HG02884 (cell line): ENCODE data around the gene LMOD1.
"Not testable (repeated sequence)": the region's sequence is repeated elsewhere in the genome, so short reads cannot be mapped to it uniquely, and the experiment has no call there.

Source experiments
- ATAC-seq: cut with Tn5 transposase; IDR thresholded peaks from one replicate; pipeline ENCODE4 v1.9.1; 2021; ENCODE audit warnings: mild to moderate bottlenecking, moderate library complexity; ENCODE audit not compliant: unreplicated experiment

The LMOD1 gene

GRCh38 chr1:201917362-201918033 lies 28.9 kb downstream of the LMOD1 start:
- ATAC-seq, result no peak

DNA sequence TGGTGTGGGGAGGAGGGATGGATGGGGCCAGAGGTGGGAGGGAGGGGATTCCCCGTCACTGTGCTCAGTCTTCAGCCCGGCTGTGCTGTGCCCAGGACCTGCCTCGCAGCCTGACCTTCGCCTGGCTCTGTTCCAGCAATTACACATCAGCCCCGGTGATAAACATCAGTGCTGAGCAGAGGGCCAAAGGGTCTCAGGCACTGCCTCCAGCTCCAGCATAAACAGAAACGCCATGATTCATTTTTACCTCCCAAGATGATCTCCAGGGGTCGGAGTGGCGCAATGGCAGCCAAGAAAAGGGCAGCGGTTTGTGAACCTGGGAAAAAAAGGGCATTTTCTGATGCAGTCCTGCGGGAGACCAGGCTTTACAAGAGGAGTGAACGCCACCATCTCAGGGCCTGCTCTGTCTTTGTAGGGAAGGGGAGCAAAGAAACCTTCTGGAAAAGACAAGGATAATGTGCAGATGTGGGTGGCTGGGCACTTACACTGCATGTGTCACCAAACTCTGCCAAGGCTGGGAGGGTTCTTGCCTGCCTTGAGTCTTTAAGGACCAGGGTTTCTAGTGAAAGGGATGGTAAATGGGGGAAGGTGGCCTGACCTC lies 29.6 kb downstream of the LMOD1 start:
- ATAC-seq, result no peak

DNA sequence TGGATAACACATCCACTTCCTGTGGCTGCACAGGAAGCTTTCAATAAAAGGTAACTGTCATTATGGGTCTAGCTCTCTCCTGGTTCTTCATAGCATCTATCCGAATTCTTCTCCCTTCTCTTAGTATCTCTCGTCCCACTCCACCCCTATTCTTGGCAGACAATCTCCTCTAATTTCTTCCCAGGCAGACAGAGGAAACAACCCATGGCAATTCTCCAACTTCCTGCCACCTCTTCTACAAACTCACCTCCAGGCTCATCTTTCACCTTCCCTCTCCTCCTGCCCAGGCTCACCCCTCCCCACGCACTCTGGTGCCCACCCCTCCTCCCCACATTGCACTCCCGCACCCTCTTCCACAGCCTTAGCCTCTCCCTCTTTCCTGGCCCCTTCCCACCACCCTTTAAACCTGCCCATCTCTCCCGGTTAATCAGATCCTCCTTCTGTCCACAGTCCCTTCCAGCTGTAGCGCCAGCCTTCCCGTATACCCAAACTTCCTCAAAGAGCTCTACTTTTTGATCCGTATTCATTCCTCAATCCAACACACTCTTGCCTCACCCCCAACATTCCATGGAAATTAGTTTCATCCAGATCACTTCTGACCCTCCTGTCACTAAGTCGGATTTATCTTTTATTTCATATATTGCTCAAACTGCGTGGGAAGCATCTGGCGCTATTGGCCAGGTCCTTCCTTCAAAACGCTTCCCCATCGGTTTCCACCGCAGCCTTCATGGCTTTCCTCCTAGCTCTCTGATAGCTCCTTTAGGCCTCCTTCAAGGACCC lies 31.7 kb downstream of the LMOD1 start:
- ATAC-seq, result no peak

GRCh38 chr1:201912832-201913231 lies 33.5 kb downstream of the LMOD1 start:
- ATAC-seq, result no peak

- no peak for ATAC-seq
These were observed 34.3 kb downstream of the LMOD1 start for GRCh38 chr1:201911826-201912571.

- no peak for ATAC-seq
These were observed 38.7 kb downstream of the LMOD1 start for GRCh38 chr1:201907621-201908020.

- ATAC-seq, result no peak
These were observed 40.0 kb downstream of the LMOD1 start for GRCh38 chr1:201906336-201906735.

DNA sequence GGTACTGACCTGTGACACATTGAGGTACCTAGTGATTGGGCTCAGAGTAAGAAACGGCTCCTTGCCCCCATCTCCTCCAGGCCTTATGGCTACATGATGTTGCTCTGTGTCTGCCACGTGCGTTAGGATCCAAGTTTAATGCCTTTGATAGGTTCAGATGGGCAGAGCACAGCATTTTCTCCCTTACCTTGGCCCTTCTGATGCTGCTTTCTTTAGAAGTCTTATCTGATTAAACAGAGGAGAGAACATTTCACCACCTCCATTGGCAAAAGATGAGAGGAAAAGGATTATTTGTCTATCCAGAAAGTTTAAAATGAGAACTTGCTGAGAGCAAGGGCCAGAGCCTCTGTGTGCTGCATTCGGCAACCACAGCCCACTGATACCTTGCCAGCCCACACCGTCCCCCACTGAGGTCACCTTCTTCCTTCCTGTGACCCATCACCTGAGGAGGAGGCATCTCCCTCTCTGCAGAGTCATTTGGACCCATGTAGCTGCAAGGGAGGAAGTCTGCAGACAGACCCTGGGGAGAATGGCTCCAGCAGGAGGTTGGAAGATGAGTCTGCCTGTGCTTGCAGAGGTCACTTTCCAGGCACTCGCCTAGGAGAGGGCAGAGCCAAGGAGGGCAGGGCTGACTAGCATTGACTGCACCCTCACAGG lies 41.0 kb downstream of the LMOD1 start:
- no peak for ATAC-seq

DNA sequence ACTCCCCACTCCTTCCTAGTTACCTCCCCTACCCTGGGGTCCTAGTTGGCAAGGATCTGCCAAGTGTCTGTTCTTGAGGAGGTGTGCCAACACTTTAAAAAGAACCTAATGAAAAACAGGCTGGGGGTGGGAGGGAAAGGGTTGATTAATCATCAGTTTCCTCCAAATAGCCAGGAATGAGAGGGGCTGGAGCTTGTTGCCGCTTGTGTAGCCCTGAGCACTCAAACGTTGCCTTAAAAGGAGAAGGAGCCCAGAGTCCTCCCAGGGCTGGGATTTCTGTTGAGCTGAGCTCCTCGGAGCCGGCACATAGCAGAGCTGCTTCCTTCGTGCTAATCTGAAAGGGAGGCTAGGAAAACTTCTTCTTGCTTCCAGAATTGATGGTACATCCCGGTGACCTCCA lies 41.8 kb downstream of the LMOD1 start:
- ATAC-seq, result no peak

GRCh38 chr1:201903135-201903534 lies 43.2 kb downstream of the LMOD1 start:
- no peak for ATAC-seq

- no peak for ATAC-seq
These were observed 44.1 kb downstream of the LMOD1 start for GRCh38 chr1:201902198-201902597.

GRCh38 chr1:201901036-201901435 lies 45.3 kb downstream of the LMOD1 start:
- not testable (repeated sequence) for ATAC-seq

DNA sequence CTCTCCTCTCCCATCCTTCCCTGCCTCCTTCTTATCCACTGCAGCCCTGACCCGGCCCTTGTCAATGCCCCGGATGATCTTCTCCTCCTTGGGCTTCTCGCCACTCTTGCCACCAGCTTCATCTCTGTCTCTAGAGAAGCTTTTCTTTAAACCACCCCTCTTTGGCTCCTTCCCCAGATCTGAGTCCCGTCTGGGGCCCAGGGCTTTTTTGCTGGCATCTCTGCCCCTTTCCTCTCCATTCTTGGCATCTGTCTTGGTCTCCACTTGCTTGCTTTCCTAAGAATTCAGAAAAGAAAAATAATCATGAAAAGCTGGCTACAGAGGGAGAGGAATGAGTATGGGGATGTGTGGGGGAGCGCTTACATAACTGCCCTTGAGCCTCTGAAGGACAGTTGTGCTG lies 45.9 kb downstream of the LMOD1 start:
- ATAC-seq, result no peak

GRCh38 chr1:201899683-201900429 lies 46.5 kb downstream of the LMOD1 start:
- ATAC-seq, result no peak

- no peak for ATAC-seq
These were observed 47.4 kb downstream of the LMOD1 start for GRCh38 chr1:201898992-201899391.

- ATAC-seq, result no peak
These were observed 48.0 kb downstream of the LMOD1 start for GRCh38 chr1:201898240-201898894.

DNA sequence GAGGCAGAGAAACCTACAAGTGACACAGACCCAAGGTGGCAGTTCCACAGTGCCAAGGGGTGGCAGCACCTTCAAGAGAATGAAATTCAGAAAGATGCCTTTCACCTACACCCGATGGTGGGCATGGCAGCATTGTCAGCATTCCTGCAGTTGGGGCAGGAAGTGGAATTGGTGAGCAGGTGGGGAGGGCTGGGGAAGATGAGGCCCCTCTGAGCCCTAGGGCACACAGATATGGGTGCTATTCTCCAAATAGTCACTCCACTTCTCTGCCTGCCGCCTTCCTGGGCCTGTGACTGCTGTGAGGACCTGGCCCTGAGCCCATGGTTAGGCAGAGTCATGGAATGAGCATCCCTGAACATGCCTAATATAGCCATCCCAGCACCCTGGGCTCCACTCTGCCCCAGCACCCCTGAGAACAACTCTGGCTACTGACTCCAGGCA lies 49.4 kb downstream of the LMOD1 start:
- ATAC-seq, result no peak

GRCh38 chr1:201895913-201896807 lies 50.2 kb downstream of the LMOD1 start:
- peak; percentile 66 for ATAC-seq
